Measurements from ENCODE around the gene TAF1L.

Gene TAF1L

GRCh38 chr9:32631991-32632390, 3.5 kb downstream of the TAF1L start:
- Histone ChIP-seq H2AFZ (ENCODE audit: low read depth) (no peak overlapping the region), H3K36me3 (ENCODE audit: insufficient read depth) (no peaks in the 10 kb centered on the region), H3K4me3 (IDR thresholded peaks at IDR 0.05; ENCODE audit: insufficient read depth, low read depth, low read length) (no peak overlapping the region), H3K9ac (no peak overlapping the region), H3K4me1 (ENCODE audit: low read depth, poor library complexity, severe bottlenecking) (no peaks in the 10 kb centered on the region), H3K4me2 (no peak overlapping the region), H3K27ac (no peak overlapping the region), H3K79me2 (ENCODE audit: insufficient read depth, low read depth) (no peaks in the 10 kb centered on the region), H3K27me3 (ENCODE audit: insufficient read depth, low read depth) (no peaks in the 10 kb centered on the region), H4K20me1 (ENCODE audit: insufficient read depth) (no peaks in the 10 kb centered on the region)
- TF ChIP-seq, protein P1, sequence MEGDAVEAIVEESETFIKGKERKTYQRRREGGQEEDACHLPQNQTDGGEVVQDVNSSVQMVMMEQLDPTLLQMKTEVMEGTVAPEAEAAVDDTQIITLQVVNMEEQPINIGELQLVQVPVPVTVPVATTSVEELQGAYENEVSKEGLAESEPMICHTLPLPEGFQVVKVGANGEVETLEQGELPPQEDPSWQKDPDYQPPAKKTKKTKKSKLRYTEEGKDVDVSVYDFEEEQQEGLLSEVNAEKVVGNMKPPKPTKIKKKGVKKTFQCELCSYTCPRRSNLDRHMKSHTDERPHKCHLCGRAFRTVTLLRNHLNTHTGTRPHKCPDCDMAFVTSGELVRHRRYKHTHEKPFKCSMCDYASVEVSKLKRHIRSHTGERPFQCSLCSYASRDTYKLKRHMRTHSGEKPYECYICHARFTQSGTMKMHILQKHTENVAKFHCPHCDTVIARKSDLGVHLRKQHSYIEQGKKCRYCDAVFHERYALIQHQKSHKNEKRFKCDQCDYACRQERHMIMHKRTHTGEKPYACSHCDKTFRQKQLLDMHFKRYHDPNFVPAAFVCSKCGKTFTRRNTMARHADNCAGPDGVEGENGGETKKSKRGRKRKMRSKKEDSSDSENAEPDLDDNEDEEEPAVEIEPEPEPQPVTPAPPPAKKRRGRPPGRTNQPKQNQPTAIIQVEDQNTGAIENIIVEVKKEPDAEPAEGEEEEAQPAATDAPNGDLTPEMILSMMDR (conservative IDR thresholded peaks at IDR 0.05; ENCODE audit: low read depth, low read length), result no peak

DNA sequence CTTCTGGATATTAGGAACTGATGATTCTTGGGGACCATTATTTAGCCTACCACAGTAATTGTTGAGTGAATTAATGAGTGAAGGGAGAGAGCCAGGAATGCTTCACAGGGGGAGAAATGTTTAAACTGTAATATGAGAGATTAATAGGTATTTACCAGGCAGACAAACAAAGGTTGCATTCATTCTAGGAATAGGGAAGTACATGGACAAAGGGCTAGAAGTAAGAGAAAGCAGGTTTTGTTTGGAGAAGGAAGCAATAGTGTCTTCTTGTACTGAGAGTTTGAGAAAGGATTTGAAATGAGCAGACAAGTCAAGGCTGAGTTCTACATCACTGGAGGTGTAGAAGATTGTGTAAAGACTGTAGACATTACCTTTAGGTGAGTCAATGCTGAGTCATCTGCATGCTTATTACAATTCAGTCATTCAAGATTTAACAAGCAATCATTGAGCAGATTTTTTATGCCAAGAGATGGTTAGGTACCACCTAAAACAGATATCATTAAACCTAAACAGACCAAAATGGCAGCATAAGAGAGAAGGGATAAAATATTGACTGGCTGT, 8.0 kb downstream of the TAF1L start:
- Histone ChIP-seq H3K9ac (no peak overlapping the region), H3K36me3 (ENCODE audit: insufficient read depth) (no peaks in the 10 kb centered on the region), H3K4me1 (ENCODE audit: low read depth, poor library complexity, severe bottlenecking) (no peaks in the 10 kb centered on the region), H2AFZ (ENCODE audit: low read depth) (no peak overlapping the region), H3K27ac (no peak overlapping the region), H3K79me2 (ENCODE audit: insufficient read depth, low read depth) (no peaks in the 10 kb centered on the region), H3K27me3 (ENCODE audit: insufficient read depth, low read depth) (no peaks in the 10 kb centered on the region), H3K4me3 (IDR thresholded peaks at IDR 0.05; ENCODE audit: insufficient read depth, low read depth, low read length) (no peak overlapping the region), H3K4me2 (no peak overlapping the region), H4K20me1 (ENCODE audit: insufficient read depth) (no peaks in the 10 kb centered on the region)
- TF ChIP-seq, protein P1 (conservative IDR thresholded peaks at IDR 0.05; ENCODE audit: low read depth, low read length), result no peak

GRCh38 chr9:32625320-32625719, 10.1 kb downstream of the TAF1L start:
- no peak overlapping the region for H3K27ac ChIP-seq
- H3K4me3 ChIP-seq (IDR thresholded peaks at IDR 0.05; ENCODE audit: insufficient read depth, low read depth, low read length), result no peak overlapping the region
- no peak overlapping the region for H2AFZ ChIP-seq (ENCODE audit: low read depth)
- no peak overlapping the region for H3K4me2 ChIP-seq
- no peaks in the 10 kb centered on the region for H3K27me3 ChIP-seq (ENCODE audit: insufficient read depth, low read depth)
- H3K4me1 ChIP-seq (ENCODE audit: low read depth, poor library complexity, severe bottlenecking), result no peaks in the 10 kb centered on the region
- H3K9ac ChIP-seq, result no peak overlapping the region
- H3K36me3 ChIP-seq (ENCODE audit: insufficient read depth), result no peaks in the 10 kb centered on the region
- TF ChIP-seq, protein P1 (conservative IDR thresholded peaks at IDR 0.05; ENCODE audit: low read depth, low read length), result no peak
- no peaks in the 10 kb centered on the region for H4K20me1 ChIP-seq (ENCODE audit: insufficient read depth)
- H3K79me2 ChIP-seq (ENCODE audit: insufficient read depth, low read depth), result no peaks in the 10 kb centered on the region

GRCh38 chr9:32622948-32623347, 12.5 kb downstream of the TAF1L start:
- H2AFZ ChIP-seq (ENCODE audit: low read depth), result no peak overlapping the region
- TF ChIP-seq, protein P1 (conservative IDR thresholded peaks at IDR 0.05; ENCODE audit: low read depth, low read length), result no peak
- no peaks in the 10 kb centered on the region for H3K79me2 ChIP-seq (ENCODE audit: insufficient read depth, low read depth)
- H3K36me3 ChIP-seq (ENCODE audit: insufficient read depth), result no peaks in the 10 kb centered on the region
- H3K27ac ChIP-seq, result no peak overlapping the region
- no peak overlapping the region for H3K9ac ChIP-seq
- H3K27me3 ChIP-seq (ENCODE audit: insufficient read depth, low read depth), result no peaks in the 10 kb centered on the region
- H3K4me1 ChIP-seq (ENCODE audit: low read depth, poor library complexity, severe bottlenecking), result no peaks in the 10 kb centered on the region
- no peaks in the 10 kb centered on the region for H4K20me1 ChIP-seq (ENCODE audit: insufficient read depth)
- no peak overlapping the region for H3K4me3 ChIP-seq (IDR thresholded peaks at IDR 0.05; ENCODE audit: insufficient read depth, low read depth, low read length)
- no peak overlapping the region for H3K4me2 ChIP-seq
